NB4 (cell line): ENCODE results near the gene BORA.

ENCODE experiments used
- CTCF ChIP-seq: IDR thresholded peaks from one replicate; pipeline ENCODE4 v1.5.1; 2012; ENCODE audit warnings: low read depth, low read length
- MAX ChIP-seq: IDR thresholded peaks from 2 replicates; pipeline ENCODE4 v1.6.1; 2011; ENCODE audit warnings: low read depth, low read length
- POLR2A ChIP-seq: IDR thresholded peaks from 2 replicates; pipeline ENCODE4 v1.6.1; 2011; ENCODE audit warnings: mild to moderate bottlenecking; ENCODE audit not compliant: insufficient read length; ENCODE audit errors: extremely low read depth

- TF ChIP-seq CTCF (no peak), POLR2A (no peak), MAX (no peak)
Observed at GRCh38 chr13:72694314-72694713, 33.4 kb upstream of the BORA start.
